HepG2 (cell line): ENCODE measurements around the gene ACTL8. TPM values are rescaled to one million over a fixed set of nuclear protein-coding genes. Genes with fewer than 3 reads are reported as not detected.

ENCODE experiments used
- ATAC-seq: fragments of 200-7000 bp; cut with Tn5 transposase; 3 replicates; pipeline ENCODE4 v1.9.1; 2020; ENCODE audit warnings: mild to moderate bottlenecking, moderate library complexity
- BruUV-seq: library from RNA; stranded (reverse); fragments of 400-500 nt; replicated peaks from 2 replicates; lab custom pipeline; 2021; lab: Mats Ljungman, UMichigan
- CTCF ChIA-PET: fragments of 300-600 bp; formaldehyde crosslinking; extraction: SDS; loops from one replicate; lab custom pipeline; 2021; ENCODE audit warnings: low total read pairs, inconsistent platforms, low intra/inter-chr PET ratio; lab: Yijun Ruan, JAX
- POLR2A ChIA-PET: fragments of 350-600 bp; sonication (Branson Sonifier 250); formaldehyde crosslinking; loops from one replicate; lab custom pipeline; 2020; ENCODE audit warnings: antibody characterized with exemption, inconsistent platforms; lab: Yijun Ruan, JAX
- DNase-seq: peaks from one replicate; pipeline ENCODE4 v3.0.0-alpha.2; 2015; ENCODE audit warnings: low spot score
- FAIRE-seq: peaks from 3 replicates; lab custom pipeline; 2011; peaks lifted over from hg19 to GRCh38; lab: Jason Lieb, UNC
- H2AFZ ChIP-seq: one replicate; pipeline ENCODE4 v1.6.1; 2011; ENCODE audit warnings: low read length, inconsistent platforms
- H3K27ac ChIP-seq: fragments of 300-600 bp; 3 replicates; pipeline ENCODE4 v1.8.0; 2011; ENCODE audit warnings: mixed run types, mild to moderate bottlenecking, mixed read lengths, low read length, inconsistent platforms; ENCODE audit not compliant: insufficient read depth; ENCODE audit errors: extremely low read length
- H3K27me3 ChIP-seq, 2 experiments: fragments of 200-600 bp in 1 of 2; 2 replicates in 1 of 2; 3 replicates in 1 of 2; pipeline versions ENCODE4 v1.6.0 to v1.8.0; 2011; ENCODE audit warnings: low read length in 2 of 2, mild to moderate bottlenecking in 2 of 2, moderate library complexity in 2 of 2, inconsistent platforms in 1 of 2; ENCODE audit not compliant: insufficient read depth in 2 of 2, control insufficient read depth in 1 of 2
- H3K36me3 ChIP-seq, 2 experiments: fragments of 200-600 bp in 1 of 2; replicated peaks in 1 of 2; 2 replicates in 1 of 2; 3 replicates in 1 of 2; pipeline versions ENCODE4 v1.5.1 to v1.8.0; 2011; ENCODE audit warnings: low read length in 2 of 2, inconsistent platforms in 1 of 2; ENCODE audit not compliant: insufficient read depth in 2 of 2, control insufficient read depth in 1 of 2
- H3K4me1 ChIP-seq: 2 replicates; pipeline ENCODE4 v1.5.1; 2012; ENCODE audit warnings: low read length, inconsistent platforms; ENCODE audit not compliant: insufficient read depth
- H3K4me2 ChIP-seq: 2 replicates; pipeline ENCODE4 v1.6.0; 2011; ENCODE audit warnings: low read depth, low read length, inconsistent platforms
- H3K4me3 ChIP-seq, 3 experiments: fragments of 200-600 bp in 1 of 3; sonication (generic), shearing (Covaris generic) in 1 of 3; replicated peaks in 1 of 3; 2 replicates each; pipeline ENCODE4 v1.5.1; 2011 to 2016; ENCODE audit warnings: low read length in 3 of 3, inconsistent platforms in 2 of 3, low read depth in 2 of 3, mild to moderate bottlenecking in 2 of 3, control low read depth in 1 of 3, mixed read lengths in 1 of 3; ENCODE audit not compliant: insufficient read depth in 1 of 3
- H3K79me2 ChIP-seq: one replicate; pipeline ENCODE4 v1.6.1; 2011; ENCODE audit warnings: low read length, inconsistent platforms; ENCODE audit not compliant: insufficient read depth
- H3K9ac ChIP-seq: 2 replicates; pipeline ENCODE4 v1.6.0; 2011; ENCODE audit warnings: mild to moderate bottlenecking, low read depth, low read length, inconsistent platforms; ENCODE audit not compliant: insufficient read depth
- H3K9me3 ChIP-seq: 2 replicates; pipeline ENCODE4 v1.5.1; 2012; ENCODE audit warnings: mild to moderate bottlenecking, low read length
- H4K20me1 ChIP-seq: 2 replicates; pipeline ENCODE4 v1.6.0; 2011; ENCODE audit warnings: inconsistent platforms, mild to moderate bottlenecking, low read length, moderate library complexity; ENCODE audit not compliant: insufficient read depth
- ATM ChIP-seq: fragments of 450-650 bp; IDR thresholded peaks from 2 replicates; pipeline ENCODE4 v1.7.1; 2017; ENCODE audit warnings: mild to moderate bottlenecking, borderline replicate concordance
- DPF2 ChIP-seq: sonication (generic); formaldehyde crosslinking; IDR thresholded peaks from 2 replicates; pipeline ENCODE4 v1.4.0; 2020; ENCODE audit warnings: mild to moderate bottlenecking, low read depth, missing genetic modification reagents, borderline replicate concordance
- FOXA1 ChIP-seq, 2 experiments: fragments of 450-650 bp in 1 of 2; sonication (generic) in 1 of 2; formaldehyde crosslinking in 1 of 2; IDR thresholded peaks; 2 replicates each; pipeline versions ENCODE4 v1.4.0 to v1.6.1; 2016 to 2020; ENCODE audit warnings: missing genetic modification reagents in 1 of 2
- MAFK ChIP-seq, 2 experiments: IDR thresholded peaks in 1 of 2; conservative IDR thresholded peaks in 1 of 2; 2 replicates each; pipeline ENCODE4 v1.6.1; 2011; ENCODE audit warnings: improper control_type of control experiment in 2 of 2, low read length in 2 of 2
- SALL2 ChIP-seq: sonication (generic); formaldehyde crosslinking; IDR thresholded peaks from 2 replicates; pipeline ENCODE4 v1.8.1; 2023; ENCODE audit warnings: mild to moderate bottlenecking, missing genetic modification reagents, inconsistent platforms
- SP1 ChIP-seq, 2 experiments: fragments of 450-650 bp in 1 of 2; sonication (generic) in 1 of 2; formaldehyde crosslinking in 1 of 2; IDR thresholded peaks; 2 replicates each; pipeline versions ENCODE4 v1.4.0 to v1.6.1; 2016 to 2020; ENCODE audit warnings: missing genetic modification reagents in 1 of 2
- SP4 ChIP-seq: sonication (generic); formaldehyde crosslinking; IDR thresholded peaks from 2 replicates; pipeline ENCODE4 v1.8.1; 2023; ENCODE audit warnings: mild to moderate bottlenecking, missing genetic modification reagents
- ZNF160 ChIP-seq: sonication (generic); formaldehyde crosslinking; IDR thresholded peaks from 2 replicates; pipeline ENCODE4 v1.8.0; 2022; ENCODE audit warnings: mild to moderate bottlenecking, inconsistent platforms, missing genetic modification reagents
- ZNF235 ChIP-seq: sonication (generic); formaldehyde crosslinking; IDR thresholded peaks from 2 replicates; pipeline ENCODE4 v1.8.1; 2023; ENCODE audit warnings: mild to moderate bottlenecking, missing genetic modification reagents, borderline replicate concordance
- ZNF282 ChIP-seq: fragments of 450-650 bp; IDR thresholded peaks from 2 replicates; pipeline ENCODE4 v1.6.1; 2018; ENCODE audit not compliant: partially characterized antibody
- ZNF333 ChIP-seq: sonication (generic); formaldehyde crosslinking; IDR thresholded peaks from 2 replicates; pipeline ENCODE4 v1.4.0; 2020; ENCODE audit warnings: mild to moderate bottlenecking, missing genetic modification reagents, borderline replicate concordance
- ZNF460 ChIP-seq: sonication (generic); formaldehyde crosslinking; IDR thresholded peaks from 2 replicates; pipeline ENCODE4 v1.5.1; 2020; ENCODE audit warnings: missing genetic modification reagents, mild to moderate bottlenecking, borderline replicate concordance
- ZNF816 ChIP-seq: sonication (generic); formaldehyde crosslinking; IDR thresholded peaks from 2 replicates; pipeline ENCODE4 v1.8.0; 2022; ENCODE audit warnings: missing genetic modification reagents, mild to moderate bottlenecking, borderline replicate concordance
- WGBS: methylation state at CpG from one replicate; pipeline ENCODE4 v1.1.6; 2017; ENCODE audit warnings: low lambda C conversion rate; 5-methylcytosine and 5-hydroxymethylcytosine counted together
- in situ Hi-C: cut with HindIII; loops from 2 replicates; pipeline ENCODE4 v1.10.0; 2017; ENCODE audit warnings: low pct_unique_long_range_greater_than_20kb; ENCODE audit not compliant: extremely low pct_ligation_motif_present
- intact Hi-C: fragments of 100-400 bp; cut with micrococcal nuclease; formaldehyde crosslinking; loops from one replicate; pipeline ENCODE4 v1.10.0; 2022; ENCODE audit not compliant: unreplicated experiment
- polyA plus RNA-seq, 8 experiments: library from polyadenylated mRNA; depleted of rRNA in 3 of 8; stranded (reverse) in 7 of 8; unstranded in 1 of 8; fragments of >200 nt; fragmentation: Illumina TruSeq in 4 of 8; extraction: Trizol in 4 of 8; gene quantifications; 2 replicates each; pipeline versions ENCODE4 v1.2.1 to v1.2.3, GENCODE V29; 2011 to 2016; ENCODE audit warnings: low read depth in 4 of 8, missing spikeins in 1 of 8, mixed read lengths in 1 of 8; ENCODE audit not compliant: insufficient read depth in 1 of 8
- total RNA-seq, 5 experiments: library from RNA; depleted of rRNA; stranded (reverse); fragments of >200 nt; fragmentation: Illumina TruSeq; extraction: Trizol; gene quantifications; 2 replicates each; pipeline ENCODE4 v1.2.3, GENCODE V29; 2016; ENCODE audit warnings: low read depth in 1 of 5
- TF ChIP-seq, protein P1 (sequence below): IDR thresholded peaks from 2 replicates; pipeline ENCODE4 v1.6.1; 2016; ENCODE audit warnings: low read depth, borderline replicate concordance
- TF ChIP-seq, protein P2 (sequence below): sonication (generic); formaldehyde crosslinking; IDR thresholded peaks from 2 replicates; pipeline ENCODE4 v1.8.0; 2022; ENCODE audit warnings: mild to moderate bottlenecking, missing genetic modification reagents, moderate library complexity

ACTL8 gene
- total and polyA plus RNA-seq, 2 of the 13 experiments (the other 11 are each of a cell fraction or from before 2014, with no cell fraction given) = 0.09 to 0.64 TPM

DNA sequence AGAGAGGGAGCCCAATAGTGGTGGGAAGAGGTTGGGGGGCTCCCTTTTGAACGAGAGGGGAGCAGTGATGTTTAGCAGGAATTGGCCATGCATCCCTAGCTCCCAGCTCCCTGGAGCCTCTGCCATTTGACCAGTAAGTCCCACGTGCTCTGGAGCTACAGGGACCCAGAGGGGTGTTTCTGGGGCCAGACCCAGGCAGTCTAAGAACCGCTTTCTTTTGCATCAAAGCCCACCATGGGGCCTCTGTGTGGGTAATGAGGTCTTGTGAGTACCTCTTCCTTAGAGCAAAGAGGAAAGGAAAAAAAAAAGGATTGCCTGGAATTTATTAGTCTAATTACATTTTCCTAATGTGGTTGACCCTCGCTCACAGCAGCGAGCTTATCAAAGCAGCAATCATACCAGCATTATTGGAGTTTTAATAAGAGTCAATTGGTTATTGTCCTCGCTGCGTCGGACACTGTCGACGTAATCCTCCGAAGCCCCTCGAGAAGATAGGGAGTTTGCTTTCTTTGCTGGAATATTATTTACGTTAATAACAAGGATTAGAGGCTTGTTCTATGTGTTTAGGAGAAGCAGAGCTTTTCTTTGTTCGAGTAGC lies 17.6 kb downstream of the ACTL8 start:
- no peak for TF ChIP-seq SALL2 (CRISPR knock-in tag)
- TF ChIP-seq DPF2 (CRISPR knock-in tag) = no peak
- no peak for TF ChIP-seq ZNF460
- no peak for TF ChIP-seq FOXA1 (IDR thresholded peaks at IDR 0.05)
- TF ChIP-seq FOXA1 (CRISPR knock-in tag; IDR thresholded peaks at IDR 0.05) = no peak
- TF ChIP-seq ZNF816 (CRISPR knock-in tag) = no peak
- TF ChIP-seq, all 625 proteins: peak for 0
- FAIRE-seq (no peak), ATAC-seq (no peak), DNase-seq (no peak)
- no TSS peak for BruUV-seq
- intact Hi-C loops (no loop called here), in situ Hi-C loops (no loop called here)
- no peak overlapping the region for H2AFZ ChIP-seq
- H3K4me2 ChIP-seq = no peak overlapping the region
- H3K4me3 ChIP-seq = no peak overlapping the region
- H4K20me1 ChIP-seq = 0 out of 2 replicates have a peak, but pooled peaks cover 4% of the 10 kb centered on the region
- H3K27me3 ChIP-seq = peaks cover 4 to 52% of the 10 kb centered on the region in 2 experiments; a peak in 3 of 5 replicates
- WGBS = 39% methylated on average over 13 of the region's 14 CpGs
- H3K27ac ChIP-seq = no peak overlapping the region
- POLR2A ChIA-PET = no interaction called here
- H3K4me1 ChIP-seq = no peaks in the 10 kb centered on the region
- H3K36me3 ChIP-seq = no peaks in the 10 kb centered on the region
- H3K9ac ChIP-seq = no peak overlapping the region
- CTCF ChIA-PET = no interaction called here
- no peaks in the 10 kb centered on the region for H3K79me2 ChIP-seq
- no peaks in the 10 kb centered on the region for H3K9me3 ChIP-seq

DNA sequence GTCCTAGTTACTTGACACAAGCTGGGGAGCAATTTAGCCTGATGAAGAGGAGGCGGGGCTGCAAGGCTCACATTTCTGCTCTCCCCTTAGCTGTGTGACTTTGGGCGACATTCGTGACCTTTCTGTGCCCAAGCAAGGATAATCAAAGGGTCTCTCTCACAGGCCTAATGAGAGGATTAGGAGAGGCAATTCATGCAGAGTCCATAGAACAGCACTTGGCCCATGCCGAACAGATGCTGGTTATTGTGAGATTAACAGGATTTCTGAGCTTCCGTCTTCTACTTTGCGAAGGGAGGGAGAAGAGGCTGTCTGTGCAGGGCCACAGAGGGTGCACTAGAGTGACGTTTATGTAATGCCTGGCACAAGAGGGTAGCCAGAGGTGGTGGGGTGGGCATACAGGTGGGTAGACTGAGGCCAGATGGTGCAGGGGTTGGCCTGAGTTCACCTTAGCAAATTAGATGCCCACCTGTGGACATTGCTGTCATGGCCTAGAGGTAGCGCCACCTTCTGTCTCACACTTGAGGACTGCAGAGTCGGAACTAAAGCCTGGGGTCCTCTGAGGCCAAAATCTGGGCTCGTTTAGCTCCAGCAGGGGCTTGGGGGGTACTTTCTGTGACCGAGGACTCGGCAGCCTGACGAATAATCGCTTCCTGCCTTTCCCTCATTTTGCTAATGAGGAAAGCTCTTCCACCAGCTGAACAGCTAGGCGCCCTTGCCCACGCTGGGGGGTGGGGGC lies 18.6 kb downstream of the ACTL8 start:
- no TSS peak for BruUV-seq
- Histone ChIP-seq H3K9me3 (no peaks in the 10 kb centered on the region), H3K36me3 (no peaks in the 10 kb centered on the region), H3K79me2 (no peaks in the 10 kb centered on the region), H3K4me1 (no peaks in the 10 kb centered on the region), H3K27me3 (peaks cover 4 to 53% of the 10 kb centered on the region in 2 experiments; a peak in 3 of 5 replicates), H4K20me1 (peaks cover 6% of the 10 kb centered on the region; the same call in 1 of the 2 replicates), H3K4me2 (no peak overlapping the region), H3K27ac (no peak overlapping the region), H3K4me3 (no peak overlapping the region), H3K9ac (no peak overlapping the region), H2AFZ (no peak overlapping the region)
- ChIA-PET CTCF (no interaction called here), POLR2A (no interaction called here)
- in situ Hi-C loops = no loop called here
- FAIRE-seq = no peak
- no peak for ATAC-seq
- WGBS = 22% methylated on average over 13 of the region's 16 CpGs
- intact Hi-C loops = no loop called here
- no peak for DNase-seq
- TF ChIP-seq ZNF282 (no peak), ZNF160 (no peak), SP1 (IDR thresholded peaks at IDR 0.05) (no peak), SP1 (CRISPR knock-in tag; IDR thresholded peaks at IDR 0.05) (no peak), MAFK (conservative IDR thresholded peaks at IDR 0.05 in 1 of 2, IDR thresholded peaks at IDR 0.05 in 1 of 2; ENCODE audit: low read length in 2 of 2) (no peak), SP4 (CRISPR knock-in tag) (no peak), ATM (no peak), ZNF235 (CRISPR knock-in tag) (no peak), ZNF333 (CRISPR knock-in tag) (no peak)
- TF ChIP-seq, protein P1, sequence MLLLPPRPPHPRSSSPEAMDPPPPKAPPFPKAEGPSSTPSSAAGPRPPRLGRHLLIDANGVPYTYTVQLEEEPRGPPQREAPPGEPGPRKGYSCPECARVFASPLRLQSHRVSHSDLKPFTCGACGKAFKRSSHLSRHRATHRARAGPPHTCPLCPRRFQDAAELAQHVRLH = no peak
- TF ChIP-seq, protein P2, sequence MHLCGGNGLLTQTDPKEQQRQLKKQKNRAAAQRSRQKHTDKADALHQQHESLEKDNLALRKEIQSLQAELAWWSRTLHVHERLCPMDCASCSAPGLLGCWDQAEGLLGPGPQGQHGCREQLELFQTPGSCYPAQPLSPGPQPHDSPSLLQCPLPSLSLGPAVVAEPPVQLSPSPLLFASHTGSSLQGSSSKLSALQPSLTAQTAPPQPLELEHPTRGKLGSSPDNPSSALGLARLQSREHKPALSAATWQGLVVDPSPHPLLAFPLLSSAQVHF = no peak
